Epithelial cell of umbilical artery (primary cell): Measurements from ENCODE around the gene MDP1. TPM values are rescaled to one million over a fixed set of nuclear protein-coding genes. Genes with fewer than 3 reads are reported as not detected.

ENCODE experiments used
- total RNA-seq: library from RNA; depleted of rRNA; stranded (reverse); fragments of >200 nt; gene quantifications from 2 replicates; pipeline ENCODE4 v1.2.3, GENCODE V29; 2014

MDP1 gene
- total RNA-seq, result 16.9 and 28.1 TPM in 2 replicates

DNA sequence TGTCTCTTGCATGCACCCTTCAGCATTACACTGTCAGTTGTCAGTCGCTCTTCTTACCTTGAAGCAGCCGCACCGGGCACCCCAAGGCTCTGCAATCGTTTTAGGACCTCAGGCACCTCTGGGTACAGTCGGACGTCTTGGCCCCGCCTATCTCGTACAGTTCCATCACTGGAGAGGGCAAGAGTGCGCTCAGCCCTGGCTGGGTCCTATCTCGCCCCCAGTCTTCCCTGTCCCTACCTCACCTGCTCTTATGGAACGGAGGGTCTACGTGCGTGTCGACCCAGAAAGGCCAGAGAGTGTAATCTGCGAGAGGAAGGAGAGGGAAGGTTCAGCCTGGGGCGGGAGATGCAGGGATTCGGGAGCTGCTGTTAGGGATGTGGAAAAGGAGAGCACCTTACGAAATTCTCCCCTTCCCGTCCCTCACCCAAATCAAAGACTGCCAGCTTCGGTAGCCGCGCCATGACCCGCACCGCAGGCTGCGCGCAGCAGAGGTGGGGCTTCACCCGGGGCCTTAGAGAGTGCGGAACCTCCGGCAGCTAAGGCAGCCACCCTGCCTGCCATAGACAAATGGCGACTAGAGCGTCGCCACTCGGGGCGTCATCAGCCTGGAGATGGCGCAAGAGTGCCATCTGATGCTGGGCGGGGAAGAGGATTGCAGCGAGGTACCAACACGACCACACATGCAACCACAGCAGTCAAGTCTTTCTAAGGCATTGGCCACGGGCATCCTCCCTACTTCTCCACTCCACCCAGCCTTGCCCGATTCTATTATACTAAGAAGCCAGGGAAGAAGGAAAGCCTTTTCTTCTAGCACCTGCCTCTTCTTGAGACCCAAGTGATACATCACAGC, at the start of gene MDP1:
MDP1 (minus strand) TSS at position 572 of the 850 bp plus-strand sequence; CDS start at position 461, 111 bp downstream.

GRCh38 chr14:24262821-24263733, 47.2 kb upstream of the MDP1 start, which contains the start of gene TGM1:
Gene TGM1 (minus strand): TSS chr14:24263177. CDS start chr14:24262352, 825 bp downstream.

GRCh38 chr14:24232645-24233537, 17.0 kb upstream of the MDP1 start, which contains the start of gene GMPR2:
Gene GMPR2 (plus strand): TSS chr14:24232929. CDS start chr14:24233254, 325 bp downstream.

GRCh38 chr14:24232121-24232644, 16.3 kb upstream of the MDP1 start, which contains the start of gene NEDD8:
Gene NEDD8 (minus strand): TSS chr14:24232367. CDS start chr14:24232267, 100 bp downstream.

GRCh38 chr14:24212924-24213865, 2.7 kb downstream of the MDP1 start, which contains the start of gene CHMP4A:
Gene CHMP4A (minus strand): TSS chr14:24213488. CDS start chr14:24213439, 49 bp downstream.

GRCh38 chr14:24195186-24196070, 20.4 kb downstream of the MDP1 start, which contains the start of gene TM9SF1:
Gene TM9SF1 (minus strand): TSS chr14:24195441. CDS start chr14:24195019, 422 bp downstream.

DNA sequence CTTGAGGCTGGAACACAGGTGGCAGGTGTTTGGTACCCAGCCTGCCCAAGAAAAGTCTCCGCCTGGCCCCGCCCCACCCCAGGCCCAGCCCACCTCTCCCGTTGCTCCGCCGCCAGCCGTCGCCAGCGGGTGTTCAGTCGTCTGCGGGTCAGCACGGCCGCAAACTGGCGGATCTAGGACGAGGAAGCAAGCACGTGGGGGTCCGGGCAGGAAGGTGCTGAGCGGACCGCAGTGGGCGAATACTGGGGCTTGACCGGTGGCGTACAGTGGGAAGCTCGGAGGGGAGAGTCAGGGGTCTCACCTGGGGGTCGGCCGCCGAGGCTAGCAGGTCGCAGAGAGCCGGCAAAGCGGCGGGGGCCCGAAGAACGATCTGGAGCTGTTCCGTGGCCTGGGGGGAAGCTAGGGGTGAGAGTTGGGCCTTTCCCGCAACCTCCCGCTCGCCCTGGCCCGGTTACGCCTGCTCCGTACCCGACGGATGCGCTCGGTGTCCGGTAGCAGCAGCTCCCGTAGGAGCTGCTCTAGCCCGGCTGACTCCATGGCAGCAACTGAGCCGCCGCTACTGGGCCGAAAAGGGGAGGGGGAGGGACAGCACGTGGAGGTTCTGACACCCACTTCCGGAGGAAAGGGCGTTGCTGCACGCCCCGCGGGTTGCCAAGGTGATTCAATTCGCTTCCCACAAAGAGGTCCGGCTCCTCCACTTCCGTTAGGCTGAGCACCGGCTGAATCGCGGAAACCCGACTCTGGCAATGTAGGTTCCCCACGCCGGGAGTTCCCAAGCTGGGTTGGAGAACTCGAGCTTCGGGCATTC, 27.4 kb downstream of the MDP1 start, which contains the start of gene IPO4:
IPO4 (minus strand) TSS at position 566 of the 808 bp plus-strand sequence; CDS start at position 537, 29 bp downstream.

GRCh38 chr14:24171422-24172260, 44.2 kb downstream of the MDP1 start, which contains the start of gene REC8:
Gene REC8 (plus strand): TSS chr14:24172080. CDS start chr14:24172553, 473 bp downstream.

Other genes starting within 250 kb of the MDP1 start
- gene DHRS4L2, start 227.1 kb downstream of the MDP1 start, total RNA-seq, result 6.5 and 14.9 TPM in 2 replicates
- gene CARMIL3, start 164.1 kb downstream of the MDP1 start, total RNA-seq, result not detected in 2 replicates
- not detected in 2 replicates for gene CPNE6, start 144.5 kb downstream of the MDP1 start, total RNA-seq
- gene PCK2, start 121.8 kb downstream of the MDP1 start, total RNA-seq, result 10.4 and 21.4 TPM in 2 replicates
- 43.5 and 91.6 TPM in 2 replicates for gene DCAF11, start 101.3 kb downstream of the MDP1 start, total RNA-seq
- gene NRL, start 101.1 kb downstream of the MDP1 start, total RNA-seq, result 0.32 and 0.76 TPM in 2 replicates
- under 0.01 TPM in 1 of 2 replicates, not detected in the other for gene FITM1, start 85.4 kb downstream of the MDP1 start, total RNA-seq
- gene PSME1, start 79.9 kb downstream of the MDP1 start, total RNA-seq, result 105 and 223 TPM in 2 replicates
- 30.5 and 34.3 TPM in 2 replicates for gene EMC9, start 74.5 kb downstream of the MDP1 start, total RNA-seq
- gene PSME2, start 69.5 kb downstream of the MDP1 start, total RNA-seq, result 88.0 and 158 TPM in 2 replicates
- 37.4 and 47.7 TPM in 2 replicates for gene RNF31, start 68.6 kb downstream of the MDP1 start, total RNA-seq
- 36.4 and 131 TPM in 2 replicates for gene IRF9, start 54.8 kb downstream of the MDP1 start, total RNA-seq
- 2.6 and 13.4 TPM in 2 replicates for gene REC8, start 44.0 kb downstream of the MDP1 start, total RNA-seq
- gene IPO4, start 27.2 kb downstream of the MDP1 start, total RNA-seq, result 33.1 and 43.2 TPM in 2 replicates
- gene TM9SF1, start 20.6 kb downstream of the MDP1 start, total RNA-seq, result 48.7 and 71.6 TPM in 2 replicates
- gene TSSK4, start 10.4 kb downstream of the MDP1 start, total RNA-seq, result not detected in 2 replicates
- 28.3 and 54.1 TPM in 2 replicates for gene CHMP4A, start 2.6 kb downstream of the MDP1 start, total RNA-seq
- gene NEDD8, start 16.3 kb upstream of the MDP1 start, total RNA-seq, result 201 and 492 TPM in 2 replicates
- 81.2 and 135 TPM in 2 replicates for gene GMPR2, start 16.9 kb upstream of the MDP1 start, total RNA-seq
- 58.2 and 60.7 TPM in 2 replicates for gene TINF2, start 26.6 kb upstream of the MDP1 start, total RNA-seq
- gene TGM1, start 47.1 kb upstream of the MDP1 start, total RNA-seq, result 0.65 and 0.91 TPM in 2 replicates
- 13.2 and 27.3 TPM in 2 replicates for gene RABGGTA, start 55.5 kb upstream of the MDP1 start, total RNA-seq
- gene DHRS1, start 83.7 kb upstream of the MDP1 start, total RNA-seq, result 3.6 and 19.0 TPM in 2 replicates
- 22.4 and 26.6 TPM in 2 replicates for gene NOP9, start 83.8 kb upstream of the MDP1 start, total RNA-seq
- gene CIDEB, start 91.9 kb upstream of the MDP1 start, total RNA-seq, result 0.32 and 3.2 TPM in 2 replicates
- gene LTB4R2, start 94.1 kb upstream of the MDP1 start, total RNA-seq, result 2.6 and 5.0 TPM in 2 replicates
- 0.65 and 3.0 TPM in 2 replicates for gene LTB4R, start 95.4 kb upstream of the MDP1 start, total RNA-seq
- gene ADCY4, start 119.0 kb upstream of the MDP1 start, total RNA-seq, result 20.1 and 36.6 TPM in 2 replicates
- 5.5 and 6.7 TPM in 2 replicates for gene RIPK3, start 123.9 kb upstream of the MDP1 start, total RNA-seq
- 21.8 and 25.1 TPM in 2 replicates for gene NFATC4, start 152.1 kb upstream of the MDP1 start, total RNA-seq
- 12.2 and 14.3 TPM in 2 replicates for gene NYNRIN, start 182.9 kb upstream of the MDP1 start, total RNA-seq
- 0.32 and 0.76 TPM in 2 replicates for gene CBLN3, start 213.6 kb upstream of the MDP1 start, total RNA-seq
- gene KHNYN, start 213.9 kb upstream of the MDP1 start, total RNA-seq, result 62.0 and 71.4 TPM in 2 replicates
- 8.1 and 9.6 TPM in 2 replicates for gene SDR39U1, start 226.7 kb upstream of the MDP1 start, total RNA-seq